ENCODE data around the gene KRTAP12-4. TPM values are rescaled to one million over a fixed set of nuclear protein-coding genes. Genes with fewer than 3 reads are reported as not detected.
"Not testable (repeated sequence)": the region's sequence is repeated elsewhere in the genome, so short reads cannot be mapped to it uniquely, and the experiment has no call there.

The KRTAP12-4 gene
- total RNA-seq, 4 donors from 2014 or later, result not detected

GRCh38 chr21:44694776-44695175 lies 40.3 kb upstream of the KRTAP12-4 start:
- Histone ChIP-seq H3K27me3 (peaks cover 0 to 77% (median 0%) of the 10 kb centered on the region in 4 donors), H3K36me3 (no peaks in the 10 kb centered on the region), H3K4me1 (no peaks in the 10 kb centered on the region), H3K4me3 (no peak overlapping the region), H3K9me3 (peaks cover 0 to 18% (median 3%) of the 10 kb centered on the region in 3 donors), H3K27ac (no peak overlapping the region)
- no peak for DNase-seq
- intact Hi-C loops (cut with DNase I), result no loop called here
- 52 to 65% methylated on average over 10 to 11 of the region's 11 CpGs for WGBS, 2 donors
- TF ChIP-seq CTCF (IDR thresholded peaks at IDR 0.05) (no peak), POLR2A (IDR thresholded peaks at IDR 0.05) (no peak)

GRCh38 chr21:44692798-44693512 lies 38.5 kb upstream of the KRTAP12-4 start:
- peaks cover 0 to 69% (median 0%) of the 10 kb centered on the region in 4 donors for H3K27me3 ChIP-seq
- H3K36me3 ChIP-seq, result no peaks in the 10 kb centered on the region
- 50 to 63% methylated on average over 2 of the region's 2 CpGs for WGBS, 2 donors
- no peak for DNase-seq
- no peaks in the 10 kb centered on the region for H3K4me1 ChIP-seq
- no peak for TF ChIP-seq CTCF (IDR thresholded peaks at IDR 0.05)
- no peak for TF ChIP-seq POLR2A (IDR thresholded peaks at IDR 0.05)
- H3K4me3 ChIP-seq, result no peak overlapping the region
- H3K27ac ChIP-seq, result no peak overlapping the region
- peaks cover 0 to 18% (median 3%) of the 10 kb centered on the region in 3 donors for H3K9me3 ChIP-seq
- intact Hi-C loops (cut with DNase I), result no loop called here

- no peak for TF ChIP-seq POLR2A (IDR thresholded peaks at IDR 0.05)
- TF ChIP-seq CTCF (IDR thresholded peaks at IDR 0.05), result no peak
- no peaks in the 10 kb centered on the region for H3K36me3 ChIP-seq
- no peaks in the 10 kb centered on the region for H3K4me1 ChIP-seq
- no peak overlapping the region for H3K4me3 ChIP-seq
- peaks cover 0 to 69% (median 0%) of the 10 kb centered on the region in 4 donors for H3K27me3 ChIP-seq
- intact Hi-C loops (cut with DNase I), result no loop called here
- H3K9me3 ChIP-seq, result peaks cover 0 to 18% (median 3%) of the 10 kb centered on the region in 3 donors
- no peak for DNase-seq
- H3K27ac ChIP-seq, result no peak overlapping the region
- WGBS, 2 donors, result 19 to 23% methylated on average over 2 of the region's 2 CpGs
These were observed 37.2 kb upstream of the KRTAP12-4 start for GRCh38 chr21:44691686-44692085.

- H3K36me3 ChIP-seq; intact Hi-C loops (cut with DNase I); H3K27ac ChIP-seq; DNase-seq; H3K4me1 ChIP-seq; H3K4me3 ChIP-seq: not testable (repeated sequence)
- H3K9me3 ChIP-seq, result peaks cover 0 to 18% (median 3%) of the 10 kb centered on the region in 3 donors
- 85 to 92% methylated on average over 3 of the region's 3 CpGs for WGBS, 2 donors
- peaks cover 0 to 62% (median 0%) of the 10 kb centered on the region in 4 donors for H3K27me3 ChIP-seq
These were observed 35.3 kb upstream of the KRTAP12-4 start for GRCh38 chr21:44689740-44690139.

GRCh38 chr21:44687671-44688070 lies 33.2 kb upstream of the KRTAP12-4 start:
- WGBS, 2 donors, result 30 to 38% methylated on average over 11 of the region's 11 CpGs
- DNase-seq, result no peak
- intact Hi-C loops (cut with DNase I), result no loop called here

More at GRCh38 chr21:44687671-44688070, 33.2 kb upstream of the KRTAP12-4 start:
- TF ChIP-seq POLR2A (IDR thresholded peaks at IDR 0.05), result no peak
- no peak for TF ChIP-seq CTCF (IDR thresholded peaks at IDR 0.05)
- Histone ChIP-seq H3K27me3 (peaks cover 0 to 68% (median 0%) of the 10 kb centered on the region in 4 donors), H3K4me1 (no peaks in the 10 kb centered on the region), H3K9me3 (peaks cover 0 to 3% (median under 1%) of the 10 kb centered on the region in 3 donors), H3K36me3 (no peaks in the 10 kb centered on the region), H3K27ac (no peak overlapping the region), H3K4me3 (no peak overlapping the region)
